Peyer's patch (tissue), 4 donors: ENCODE data around the gene SPHK2. TPM values are rescaled to one million over a fixed set of nuclear protein-coding genes. Genes with fewer than 3 reads are reported as not detected.

Experiments
- DNase-seq, 3 donors: peaks; one replicate each; pipeline ENCODE4 v3.0.0-alpha.2; 2017 to 2019
- H3K27ac ChIP-seq, 4 donors: fragments of 200-600 bp; sonication (generic); one replicate each; pipeline ENCODE4 v1.5.1; 2016 to 2019
- H3K27me3 ChIP-seq, 2 donors: fragments of 200-600 bp; sonication (generic); one replicate each; pipeline ENCODE4 v1.5.1; 2019
- H3K36me3 ChIP-seq, 3 donors: fragments of 200-600 bp; sonication (generic); one replicate each; pipeline ENCODE4 v1.5.1; 2016 to 2019
- H3K4me1 ChIP-seq, 4 donors: fragments of 200-600 bp; sonication (generic); one replicate each; pipeline ENCODE4 v1.5.1; 2016 to 2019
- H3K4me3 ChIP-seq, 4 donors: fragments of 200-600 bp; sonication (generic); 1 replicate in 3 of 4; 2 replicates in 1 of 4; pipeline ENCODE4 v1.5.1; 2016 to 2019; ENCODE audit warnings: mild to moderate bottlenecking in 1 of 4
- H3K9me3 ChIP-seq, 4 donors: fragments of 200-600 bp; sonication (generic); one replicate each; pipeline ENCODE4 v1.5.1; 2016 to 2019; ENCODE audit warnings: mild to moderate bottlenecking in 1 of 4
- POLR2A ChIP-seq, 2 donors: fragments of 450-650 bp; IDR thresholded peaks; one replicate each; pipeline ENCODE4 v1.5.1; 2017; ENCODE audit warnings: antibody characterized with exemption in 2 of 2, mild to moderate bottlenecking in 2 of 2, moderate library complexity in 2 of 2
- total RNA-seq, 4 donors: library from RNA; depleted of rRNA; stranded (reverse); fragments of >200 nt; gene quantifications; one replicate each; pipeline ENCODE4 v1.1.0, GENCODE V29; 2016
- TF ChIP-seq, protein P1 (sequence below), 6 experiments: fragments of 450-650 bp in 4 of 6; fragments of 200-600 bp in 2 of 6; sonication (generic) in 1 of 6; IDR thresholded peaks; one replicate each; pipeline ENCODE4 v1.5.1; 2017 to 2019; ENCODE audit warnings: antibody characterized with exemption in 6 of 6, mild to moderate bottlenecking in 3 of 6, moderate library complexity in 1 of 6

The SPHK2 gene
- total RNA-seq, 4 donors from 2014 or later, result 34.7 to 121 (median 96.7) TPM

DNA sequence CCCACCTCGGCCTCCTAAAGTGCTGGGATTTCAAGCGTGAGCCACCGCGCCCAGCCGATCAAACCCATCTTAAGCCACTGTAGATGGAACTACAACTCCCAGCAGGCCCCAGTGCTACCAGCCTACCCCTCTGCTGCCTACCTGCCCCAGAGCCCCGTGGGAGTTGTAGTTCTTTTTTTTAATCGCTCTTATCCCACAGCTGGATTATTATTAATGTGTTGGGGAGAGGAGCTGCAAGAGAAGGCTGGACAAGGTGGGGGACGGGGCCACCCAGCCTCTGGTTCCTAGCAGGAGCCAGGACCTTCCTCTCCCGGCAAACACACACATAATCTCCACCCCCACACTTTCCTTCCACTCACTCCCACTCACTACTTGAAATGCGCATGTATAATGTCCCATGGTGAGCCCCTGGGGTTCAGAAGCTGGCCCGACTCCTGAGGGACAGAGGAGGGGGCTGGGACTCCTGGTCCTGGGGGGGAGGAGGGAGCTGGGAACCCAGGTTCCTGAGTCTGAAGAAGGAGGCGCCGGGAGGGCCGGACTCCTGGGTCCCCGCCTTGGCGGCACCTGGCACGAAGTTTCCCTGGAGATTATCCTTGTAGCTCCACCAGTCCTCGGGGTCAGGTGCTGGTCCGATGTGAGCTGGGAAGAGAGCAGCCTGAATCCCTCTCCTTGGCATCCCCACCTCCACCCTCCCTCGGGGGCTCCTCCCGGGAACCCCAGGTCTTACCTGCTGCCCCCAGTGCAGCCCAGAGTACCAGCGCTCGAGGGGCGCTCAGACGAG, 25.7 kb downstream of the SPHK2 start:
- Histone ChIP-seq H3K4me3 (peak overlapping the region; percentile 40 to 59 (median 56)), H3K27me3 (no peaks in the 10 kb centered on the region), H3K9me3 (no peaks in the 10 kb centered on the region), H3K36me3 (no peaks in the 10 kb centered on the region), H3K4me1 (peaks cover 0 to 20% (median 0%) of the 10 kb centered on the region in 4 donors), H3K27ac (peak overlapping the region; percentile 72 to 94 (median 84))
- peak; percentile 63 to 90 (median 83) for DNase-seq
- no peak for TF ChIP-seq POLR2A (IDR thresholded peaks at IDR 0.05)
- TF ChIP-seq, protein P1, sequence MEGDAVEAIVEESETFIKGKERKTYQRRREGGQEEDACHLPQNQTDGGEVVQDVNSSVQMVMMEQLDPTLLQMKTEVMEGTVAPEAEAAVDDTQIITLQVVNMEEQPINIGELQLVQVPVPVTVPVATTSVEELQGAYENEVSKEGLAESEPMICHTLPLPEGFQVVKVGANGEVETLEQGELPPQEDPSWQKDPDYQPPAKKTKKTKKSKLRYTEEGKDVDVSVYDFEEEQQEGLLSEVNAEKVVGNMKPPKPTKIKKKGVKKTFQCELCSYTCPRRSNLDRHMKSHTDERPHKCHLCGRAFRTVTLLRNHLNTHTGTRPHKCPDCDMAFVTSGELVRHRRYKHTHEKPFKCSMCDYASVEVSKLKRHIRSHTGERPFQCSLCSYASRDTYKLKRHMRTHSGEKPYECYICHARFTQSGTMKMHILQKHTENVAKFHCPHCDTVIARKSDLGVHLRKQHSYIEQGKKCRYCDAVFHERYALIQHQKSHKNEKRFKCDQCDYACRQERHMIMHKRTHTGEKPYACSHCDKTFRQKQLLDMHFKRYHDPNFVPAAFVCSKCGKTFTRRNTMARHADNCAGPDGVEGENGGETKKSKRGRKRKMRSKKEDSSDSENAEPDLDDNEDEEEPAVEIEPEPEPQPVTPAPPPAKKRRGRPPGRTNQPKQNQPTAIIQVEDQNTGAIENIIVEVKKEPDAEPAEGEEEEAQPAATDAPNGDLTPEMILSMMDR (IDR thresholded peaks at IDR 0.05), result no peak

DNA sequence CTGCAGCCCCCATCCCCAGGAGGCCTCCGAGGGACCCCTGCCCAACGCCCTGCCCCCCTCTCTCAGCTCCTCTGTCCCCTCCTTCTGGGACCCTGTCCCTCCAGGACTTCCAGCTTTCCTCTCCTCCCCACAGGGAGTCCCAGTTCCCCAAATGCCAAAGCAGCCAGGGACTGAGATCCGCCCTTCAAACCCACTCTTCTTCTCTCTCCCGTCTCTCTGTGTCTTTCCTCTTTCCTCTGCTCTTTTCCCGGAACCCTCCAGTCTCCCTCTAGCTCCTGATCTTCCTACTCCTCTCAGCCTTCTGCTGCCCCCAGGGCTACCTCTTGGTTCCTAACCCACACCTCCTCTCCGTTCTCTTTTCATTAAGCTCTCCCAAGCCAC, 26.3 kb downstream of the SPHK2 start:
- Histone ChIP-seq H3K4me1 (peaks cover 0 to 20% (median 0%) of the 10 kb centered on the region in 4 donors), H3K9me3 (no peaks in the 10 kb centered on the region), H3K4me3 (peak overlapping the region; percentile 40 to 59 (median 56)), H3K27me3 (no peaks in the 10 kb centered on the region), H3K27ac (peak overlapping the region; percentile 72 to 94 (median 84)), H3K36me3 (no peaks in the 10 kb centered on the region)
- no peak for DNase-seq
- no peak for TF ChIP-seq POLR2A (IDR thresholded peaks at IDR 0.05)
- TF ChIP-seq, protein P1 (IDR thresholded peaks at IDR 0.05), result no peak

DNA sequence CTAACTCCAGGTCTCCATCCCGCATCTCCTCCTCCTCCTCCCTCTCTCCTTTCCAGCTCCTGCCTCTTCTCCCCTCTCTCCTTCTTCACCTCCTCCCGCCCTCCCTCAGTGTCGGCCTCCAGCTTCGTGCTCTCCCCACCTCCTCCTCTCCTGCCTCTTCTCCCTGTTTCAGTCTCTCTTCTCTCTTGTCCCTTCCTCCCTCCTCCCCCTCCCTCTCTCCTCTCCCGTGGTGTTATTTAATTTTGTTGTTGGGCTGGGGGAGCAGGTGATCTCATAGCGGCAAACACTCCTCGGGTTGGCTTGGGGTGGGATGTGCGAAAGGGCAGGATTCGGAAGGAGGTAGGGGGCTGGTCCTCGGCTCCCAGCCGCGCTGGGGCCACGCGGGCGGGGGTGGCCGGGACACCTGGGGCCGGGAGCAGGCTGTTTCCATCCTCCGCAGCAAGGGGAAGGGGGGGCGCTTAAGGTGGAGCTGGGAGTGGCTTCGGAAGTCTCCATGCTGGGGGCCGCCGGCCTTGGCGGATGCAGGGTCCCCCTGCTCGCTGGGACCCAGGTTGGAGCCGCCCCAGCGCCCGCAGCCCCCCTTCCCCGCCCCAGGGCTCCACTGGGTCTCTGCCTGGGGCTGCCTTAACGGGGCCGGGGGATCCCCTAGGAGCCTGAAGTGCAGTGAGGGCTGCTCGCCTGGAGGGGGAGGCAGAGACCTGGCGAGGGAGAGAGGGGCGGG, 26.9 kb downstream of the SPHK2 start, which contains the start of gene CA11:
TSS of gene CA11 (minus strand) at position 187 of the 721 bp plus-strand sequence. CDS start 555 bp downstream, outside the sequence.
- Histone ChIP-seq H3K4me3 (peak within 1 kb of the TSS; percentile 40 to 59 (median 56)), H3K4me1 (peaks cover 0 to 20% (median 0%) of the 10 kb centered on the region in 4 donors), H3K27ac (peak within 1 kb of the TSS; percentile 72 to 94 (median 84)), H3K27me3 (no peaks in the 10 kb centered on the region), H3K36me3 (no peaks in the 10 kb centered on the region), H3K9me3 (no peaks in the 10 kb centered on the region)
- TF ChIP-seq, protein P1 (IDR thresholded peaks at IDR 0.05), result peak; percentile 82 to 98 (median 94)
- TF ChIP-seq POLR2A (IDR thresholded peaks at IDR 0.05), result peak in 1 of 2 donors; percentile 12
- DNase-seq, result peak; percentile 92 to 95 (median 92)

DNA sequence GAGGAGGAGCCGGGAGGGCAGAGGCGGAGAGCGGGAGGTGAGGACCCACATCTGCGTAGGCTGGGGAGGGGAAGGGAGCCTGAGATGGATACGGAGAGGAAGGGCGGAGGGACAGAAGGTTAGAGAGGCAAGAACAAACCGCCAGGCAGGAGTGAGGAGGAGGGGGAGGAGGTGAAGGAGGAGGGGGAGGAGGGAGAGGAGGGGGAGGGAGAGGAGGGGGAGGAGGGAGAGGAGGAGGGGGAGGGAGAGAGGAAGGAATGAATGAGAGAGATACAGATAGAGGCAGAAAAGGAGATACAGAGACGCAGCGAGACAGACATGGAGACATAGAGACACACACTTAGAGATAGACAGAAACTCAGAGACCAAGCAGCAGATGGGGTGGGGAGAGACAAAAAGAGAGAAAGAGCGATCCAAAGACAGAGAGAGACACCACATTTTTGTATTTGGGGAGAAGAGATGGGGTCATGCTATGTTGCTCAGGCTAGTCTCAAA, 27.5 kb downstream of the SPHK2 start:
- Histone ChIP-seq H3K27ac (peak overlapping the region; percentile 72 to 94 (median 84)), H3K27me3 (no peaks in the 10 kb centered on the region), H3K4me3 (peak overlapping the region; percentile 40 to 59 (median 56)), H3K9me3 (no peaks in the 10 kb centered on the region), H3K4me1 (peaks cover 0 to 20% (median 0%) of the 10 kb centered on the region in 4 donors), H3K36me3 (no peaks in the 10 kb centered on the region)
- TF ChIP-seq, protein P1 (IDR thresholded peaks at IDR 0.05), result no peak
- TF ChIP-seq POLR2A (IDR thresholded peaks at IDR 0.05), result no peak
- DNase-seq, result no peak

DNA sequence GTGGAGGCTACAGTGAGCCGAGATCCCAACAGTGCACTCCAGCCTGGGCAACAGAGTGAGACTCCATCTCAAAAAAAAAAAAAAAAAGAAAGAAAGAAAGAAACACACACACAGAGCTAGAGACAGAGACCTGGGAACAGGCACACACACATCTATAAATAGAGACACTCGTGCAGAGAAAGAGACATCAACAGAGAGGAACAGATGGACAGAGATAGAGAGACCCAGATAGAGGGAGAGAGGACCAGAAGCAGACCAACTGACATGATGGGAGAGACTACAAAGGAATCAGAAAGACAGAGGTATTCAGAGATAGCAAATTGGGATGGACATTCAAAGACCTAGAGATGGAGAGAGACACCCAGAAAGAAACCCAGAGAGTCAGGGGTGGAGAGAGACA, 28.8 kb downstream of the SPHK2 start:
- no peaks in the 10 kb centered on the region for H3K36me3 ChIP-seq
- no peak for TF ChIP-seq POLR2A (IDR thresholded peaks at IDR 0.05)
- no peaks in the 10 kb centered on the region for H3K9me3 ChIP-seq
- no peak for DNase-seq
- H3K4me3 ChIP-seq, result no peak overlapping the region
- H3K27ac ChIP-seq, result no peak overlapping the region
- H3K4me1 ChIP-seq, result peaks cover 0 to 20% (median 0%) of the 10 kb centered on the region in 4 donors
- H3K27me3 ChIP-seq, result no peaks in the 10 kb centered on the region
